GM18909 (cell line): Measurements from ENCODE around the gene FRMD4A.

Experiments
- ATAC-seq: cut with Tn5 transposase; IDR thresholded peaks from one replicate; pipeline ENCODE4 v1.9.1; 2021; ENCODE audit warnings: mild to moderate bottlenecking; ENCODE audit not compliant: unreplicated experiment, poor library complexity

Gene FRMD4A

DNA sequence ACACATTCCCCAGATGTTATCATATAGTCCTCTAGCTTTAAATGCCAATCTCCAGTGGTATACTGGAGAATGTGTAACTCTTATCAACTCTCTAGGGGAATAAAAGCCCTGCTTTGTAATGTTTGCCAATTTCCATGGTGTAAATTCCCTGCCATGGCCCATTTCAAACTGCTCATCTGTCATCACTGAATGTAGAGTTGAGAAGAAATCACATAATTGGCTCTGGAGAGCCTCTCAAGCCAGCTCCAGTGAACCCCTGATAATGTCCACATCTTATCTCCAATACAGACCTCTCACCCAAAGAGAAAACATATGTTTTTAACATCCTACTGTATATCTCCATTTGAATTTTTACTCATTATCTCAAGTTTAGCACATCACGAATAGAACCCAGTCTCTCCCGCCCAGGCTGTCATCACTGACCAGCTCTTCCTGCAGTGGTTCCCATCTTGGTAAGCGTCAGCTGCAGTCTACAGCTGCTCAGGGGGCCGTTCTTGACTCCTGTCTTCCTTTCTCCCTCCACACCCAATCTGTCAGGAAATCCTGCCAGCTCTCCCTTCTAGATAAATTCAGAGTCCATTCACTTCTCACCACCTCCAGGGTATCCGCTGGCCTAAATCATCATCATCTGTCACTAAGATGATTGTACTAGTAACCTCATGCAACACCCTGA, 332.4 kb downstream of the FRMD4A start:
- ATAC-seq: no peak

GRCh38 chr10:13997650-13998049, 333.1 kb downstream of the FRMD4A start:
- no peak for ATAC-seq

DNA sequence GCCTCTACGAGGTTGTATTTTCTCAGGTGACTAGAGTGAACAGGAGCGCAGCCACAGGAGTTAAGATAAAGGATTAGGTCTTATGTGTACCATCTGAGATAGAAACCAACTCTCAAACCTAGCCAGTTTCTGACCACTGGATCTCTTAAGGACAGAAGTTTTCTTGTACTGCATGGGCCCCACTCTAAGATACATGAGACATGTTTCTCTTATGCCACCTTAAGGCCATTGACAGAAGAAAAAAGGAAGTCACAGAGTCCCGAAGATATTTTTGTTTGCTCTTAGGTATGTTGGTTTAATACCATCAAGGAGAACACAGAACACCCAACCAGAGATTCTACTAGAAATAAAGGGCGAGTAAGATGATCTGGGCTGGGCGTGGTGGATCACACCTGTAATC, 335.8 kb downstream of the FRMD4A start:
- no peak for ATAC-seq

- ATAC-seq: no peak
These were observed 337.0 kb downstream of the FRMD4A start for GRCh38 chr10:13993673-13994089.

DNA sequence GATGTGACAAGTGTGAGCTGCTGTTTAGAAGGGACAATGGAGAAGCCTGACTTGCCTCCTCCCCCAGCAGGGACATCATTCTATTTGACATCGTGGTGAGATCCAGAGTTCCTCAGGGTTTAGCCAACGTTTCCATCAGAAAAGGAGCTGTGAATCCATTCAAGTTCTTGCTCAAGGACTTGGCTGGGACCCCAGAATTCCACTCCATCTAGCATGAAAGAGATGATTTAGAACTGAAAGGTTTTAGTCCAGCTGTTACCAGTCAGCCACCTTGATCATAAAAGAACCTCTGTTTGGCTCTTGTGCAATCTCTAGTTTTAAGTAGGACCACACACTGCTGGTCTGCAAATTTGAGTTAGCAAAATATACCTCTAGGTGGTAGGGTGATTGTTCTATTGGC, 337.6 kb downstream of the FRMD4A start:
- no peak for ATAC-seq

DNA sequence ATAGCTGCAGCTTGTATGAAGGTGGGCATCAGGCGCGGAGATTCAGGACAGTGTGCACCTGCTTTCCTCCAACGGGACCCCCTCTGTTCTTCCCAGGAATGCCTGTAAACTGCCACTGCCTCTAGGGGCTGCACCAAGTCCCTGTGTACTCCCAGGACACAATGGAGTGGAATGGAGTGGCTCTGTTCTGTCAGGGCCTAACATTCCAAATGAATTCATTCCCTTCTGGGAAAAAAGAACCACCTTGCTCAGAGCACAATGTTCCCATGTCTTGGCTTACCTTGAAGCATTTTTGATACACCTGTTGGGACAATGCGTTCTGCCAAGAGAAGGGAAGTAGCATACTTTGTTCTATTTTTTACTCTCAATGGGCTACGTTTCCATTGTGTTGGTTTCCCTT, 339.4 kb downstream of the FRMD4A start:
- ATAC-seq: no peak

- no peak for ATAC-seq
These were observed 339.8 kb downstream of the FRMD4A start for GRCh38 chr10:13990946-13991345.

- ATAC-seq: no peak
These were observed 340.3 kb downstream of the FRMD4A start for GRCh38 chr10:13990392-13990805.

DNA sequence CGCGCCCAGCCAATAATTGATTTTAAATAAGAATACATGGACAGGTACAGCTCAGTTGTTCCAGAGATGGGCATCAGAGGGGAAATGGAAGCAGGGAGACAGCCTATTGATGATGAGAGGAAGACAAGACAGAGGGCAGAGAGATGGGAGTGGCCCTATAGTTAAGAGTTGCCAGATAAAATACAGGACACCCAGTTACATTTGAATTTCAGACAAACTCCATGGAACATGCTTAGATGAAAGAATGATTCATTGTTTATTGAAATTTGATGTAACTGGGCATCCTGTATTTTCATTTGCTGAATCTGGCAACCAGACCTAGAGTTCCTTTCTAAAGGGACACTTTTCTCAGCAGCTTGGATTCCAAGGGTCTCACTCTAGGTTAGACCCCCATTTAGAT, 341.1 kb downstream of the FRMD4A start:
- ATAC-seq: no peak

DNA sequence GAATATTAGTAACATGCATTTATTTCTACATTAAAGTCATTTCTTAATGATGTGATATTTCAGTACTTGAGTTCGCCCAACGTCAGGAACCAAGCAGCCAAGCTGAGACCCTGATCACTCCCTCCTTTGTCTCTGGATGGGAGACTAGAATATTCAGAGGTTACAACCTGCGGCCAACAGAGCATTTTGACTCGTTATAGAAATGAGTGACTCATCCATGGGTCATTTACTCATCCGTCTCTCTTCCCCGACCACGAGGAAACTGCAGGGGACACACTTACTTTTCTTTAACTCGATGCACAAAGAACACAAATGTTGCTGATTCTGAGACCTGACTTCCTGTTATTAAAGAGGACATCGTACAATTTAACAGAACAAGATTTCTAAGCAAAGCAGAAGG, 343.3 kb downstream of the FRMD4A start:
- no peak for ATAC-seq

DNA sequence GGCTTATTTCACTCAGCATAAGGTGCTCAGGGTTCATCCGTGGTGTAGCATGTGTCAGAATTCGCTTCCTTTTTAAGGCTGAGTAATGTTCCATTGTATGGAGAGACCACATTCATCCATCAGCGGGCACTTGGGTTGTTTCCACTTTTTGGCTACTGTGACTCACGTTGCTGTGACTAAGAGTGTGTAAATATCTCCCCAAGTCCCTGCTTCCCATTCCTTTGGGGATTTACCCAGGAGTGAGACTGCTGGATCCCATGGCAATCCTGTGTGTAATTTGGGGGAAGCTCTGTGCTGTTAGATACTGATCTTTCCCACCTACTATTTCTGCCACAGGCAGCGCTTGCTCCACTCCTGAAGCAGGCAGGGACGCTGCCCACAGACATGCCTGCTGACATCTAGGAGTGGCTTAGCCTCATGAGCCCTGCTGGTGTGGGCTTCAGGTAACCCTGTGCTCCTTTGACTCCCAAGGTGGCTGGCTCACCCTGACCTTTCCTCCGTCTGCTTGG, 346.0 kb downstream of the FRMD4A start:
- ATAC-seq: no peak

GRCh38 chr10:13983035-13983434, 347.7 kb downstream of the FRMD4A start:
- no peak for ATAC-seq

DNA sequence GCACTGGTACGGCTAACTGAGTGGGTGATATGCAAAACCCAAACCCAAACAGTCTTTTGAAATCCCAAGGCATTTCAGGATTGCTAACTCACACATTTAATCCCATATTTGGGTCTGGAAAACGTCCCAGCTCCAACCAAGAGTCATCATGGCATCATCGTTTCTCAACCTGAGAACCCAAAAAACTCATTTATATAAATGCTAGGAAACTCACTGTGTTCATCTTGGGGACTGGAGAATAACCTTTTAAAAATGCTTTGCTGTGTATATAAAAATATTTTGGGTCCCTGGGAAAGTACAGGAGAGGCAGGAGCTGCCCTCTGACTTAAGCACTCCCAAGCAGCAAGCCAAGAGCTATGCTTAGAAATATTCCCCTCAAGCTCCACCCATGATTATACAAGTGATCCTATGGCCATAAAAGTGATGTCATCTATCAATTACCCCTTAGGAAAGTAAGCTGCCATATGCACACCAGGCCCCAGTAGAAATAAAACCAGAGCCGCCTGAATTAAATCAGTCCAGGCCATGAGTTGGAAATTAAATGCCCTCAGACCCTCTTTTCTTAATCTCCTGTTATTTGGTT, 352.1 kb downstream of the FRMD4A start:
- ATAC-seq: no peak

DNA sequence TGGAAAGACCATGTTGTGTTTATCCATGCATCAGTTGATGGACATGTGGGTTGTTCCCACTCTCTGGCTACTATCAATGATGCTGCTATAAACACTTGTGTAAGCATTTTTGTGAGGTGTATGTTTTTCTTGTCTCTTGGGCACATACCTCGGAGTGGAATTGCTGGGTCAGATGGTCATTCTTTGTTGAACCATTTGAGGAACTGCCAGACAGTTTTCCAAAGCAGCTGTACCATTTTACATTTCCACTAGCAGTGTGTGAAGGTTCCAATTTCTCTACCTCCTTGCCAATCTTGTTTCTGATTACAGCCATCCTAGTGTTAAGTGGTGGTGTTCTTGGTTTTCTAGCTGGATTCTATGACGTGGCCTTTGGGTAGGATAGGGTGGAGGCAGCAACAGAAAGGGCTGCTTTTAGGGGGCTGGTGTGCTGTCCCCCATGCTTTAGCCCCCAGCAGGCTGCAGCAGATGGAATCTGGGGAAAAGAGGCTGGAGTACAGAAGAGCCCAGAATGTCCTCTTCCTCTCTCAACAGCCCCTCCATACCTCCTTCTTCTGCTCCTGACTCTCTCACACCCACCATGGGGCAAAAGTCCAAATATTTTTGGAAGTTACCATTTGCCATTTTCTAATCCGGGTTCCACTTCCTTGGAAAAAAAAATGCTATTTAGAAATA, 352.7 kb downstream of the FRMD4A start:
- no peak for ATAC-seq

DNA sequence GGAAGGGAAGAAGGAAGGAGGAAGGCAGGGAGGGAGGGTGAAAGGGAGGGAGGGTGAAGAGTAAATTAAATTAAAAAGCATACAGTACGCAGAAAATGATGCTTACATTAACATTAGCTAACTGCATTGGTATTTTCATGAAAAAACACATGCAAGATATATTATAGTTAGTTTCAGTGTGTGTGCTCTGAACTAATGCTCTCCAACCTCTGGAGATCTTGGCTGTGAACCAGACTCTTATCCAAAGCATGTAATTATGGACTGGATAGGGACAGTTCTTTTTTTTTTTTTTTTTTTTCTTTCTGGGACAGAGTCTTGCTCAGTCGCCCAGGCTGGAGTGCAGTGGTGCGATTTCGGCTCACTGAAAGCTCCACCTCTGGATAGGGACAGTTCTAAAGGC, 357.0 kb downstream of the FRMD4A start:
- ATAC-seq: no peak

GRCh38 chr10:13972609-13973008, 358.1 kb downstream of the FRMD4A start:
- no peak for ATAC-seq

DNA sequence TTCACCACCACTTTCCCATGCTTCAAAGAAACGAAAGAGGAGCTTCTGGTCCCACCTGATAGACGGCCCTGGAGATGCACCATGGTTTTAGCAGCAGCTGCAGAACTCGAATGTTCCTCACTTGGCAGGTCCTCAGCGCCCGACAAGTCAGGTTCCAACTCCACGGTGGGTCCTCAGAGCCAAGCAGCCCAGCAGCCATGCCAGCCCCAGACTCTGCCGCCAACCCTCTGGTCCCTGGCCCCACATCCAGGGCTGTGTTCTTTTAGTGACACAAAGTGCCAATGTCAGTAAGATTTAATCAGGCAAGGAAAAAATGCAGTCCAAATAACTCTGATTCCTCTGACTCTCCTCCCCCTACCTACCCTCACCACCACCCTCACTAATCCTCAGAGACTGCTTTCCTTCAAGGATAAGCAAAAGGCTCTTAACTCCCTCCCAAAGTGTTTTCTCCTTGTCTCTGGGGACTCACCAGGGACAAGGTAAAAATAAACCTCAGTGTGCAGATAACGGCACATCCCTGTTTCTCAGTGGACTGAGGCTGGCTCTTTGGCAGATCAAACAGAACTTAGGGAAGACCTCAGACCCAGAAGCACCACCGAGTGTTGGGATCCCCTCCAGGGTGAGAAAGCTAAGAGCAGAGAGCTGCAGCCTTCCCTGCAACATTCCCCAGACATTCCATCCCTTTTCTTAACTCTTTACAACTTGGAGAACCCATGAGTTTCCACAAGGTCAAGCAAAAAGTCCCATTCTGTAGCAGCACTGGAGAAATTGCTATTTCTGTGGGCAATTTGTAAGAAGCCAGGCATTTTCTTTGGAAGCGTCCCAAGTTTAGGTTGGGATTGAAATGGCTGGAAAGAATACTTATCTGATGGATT, 358.9 kb downstream of the FRMD4A start:
- no peak for ATAC-seq

GRCh38 chr10:13970957-13971353, 359.8 kb downstream of the FRMD4A start:
- no peak for ATAC-seq

- ATAC-seq: no peak
These were observed 360.3 kb downstream of the FRMD4A start for GRCh38 chr10:13970236-13970956.

DNA sequence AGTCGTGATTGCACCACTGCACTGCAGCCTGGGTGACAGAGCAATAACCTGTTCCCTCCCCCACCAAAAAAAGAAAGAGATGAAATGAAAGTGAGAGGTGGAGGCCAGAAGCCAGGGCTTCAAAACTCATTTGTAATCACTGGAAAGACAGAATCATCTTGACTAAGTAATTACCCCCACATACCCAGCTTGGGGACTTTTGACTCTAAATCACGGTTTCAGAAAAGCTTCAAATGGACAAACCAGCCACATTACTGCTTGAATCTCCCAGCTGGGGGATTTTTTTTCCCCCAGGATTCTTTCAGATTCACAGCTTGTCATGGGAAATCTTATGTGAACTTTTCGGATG, 361.0 kb downstream of the FRMD4A start:
- no peak for ATAC-seq
